SU-DHL-6 (cell line): ENCODE results near the gene PDE3B.

ENCODE experiments used
- H2AFZ ChIP-seq: fragments of 200-600 bp; sonication (generic); 2 replicates; pipeline ENCODE4 v1.6.1; 2014; ENCODE audit warnings: low read depth, mild to moderate bottlenecking, moderate library complexity, mixed read lengths, antibody characterized with exemption, low read length; ENCODE audit not compliant: severe bottlenecking
- H3F3A ChIP-seq: fragments of 200-600 bp; shearing (Covaris generic); 2 replicates; pipeline ENCODE4 v1.6.0; 2016; ENCODE audit warnings: antibody characterized with exemption, mild to moderate bottlenecking; ENCODE audit not compliant: insufficient read depth
- H3K27ac ChIP-seq: fragments of 200-600 bp; sonication (generic); 2 replicates; pipeline ENCODE4 v1.5.1; 2016; ENCODE audit warnings: low read depth, mild to moderate bottlenecking, low read length, moderate library complexity, mixed read lengths
- H3K27me3 ChIP-seq: fragments of 200-600 bp; sonication (generic), shearing (Covaris generic); 2 replicates; pipeline ENCODE4 v1.6.0; 2014; ENCODE audit warnings: mild to moderate bottlenecking, low read length
- H3K36me3 ChIP-seq: fragments of 200-600 bp; sonication (generic); 2 replicates; pipeline ENCODE4 v1.6.1; 2014; ENCODE audit warnings: mild to moderate bottlenecking, low read length, mixed read lengths
- H3K4me2 ChIP-seq: fragments of 300-600, 200-600 bp; shearing (Covaris generic), sonication (generic); 2 replicates; pipeline ENCODE4 v1.6.0; 2014; ENCODE audit warnings: low read length, low read depth, mild to moderate bottlenecking; ENCODE audit not compliant: poor library complexity, severe bottlenecking
- H3K4me3 ChIP-seq: fragments of 200-600 bp; sonication (generic); 2 replicates; pipeline ENCODE4 v1.5.1; 2014; ENCODE audit warnings: antibody characterized with exemption, low read length, mild to moderate bottlenecking, mixed read lengths; ENCODE audit not compliant: insufficient read depth, poor library complexity, severe bottlenecking
- H3K79me2 ChIP-seq: fragments of 200-600 bp; sonication (generic); 2 replicates; pipeline ENCODE4 v1.6.1; 2014; ENCODE audit warnings: mild to moderate bottlenecking, low read length, moderate library complexity; ENCODE audit not compliant: insufficient read depth
- H3K9ac ChIP-seq: fragments of 200-600 bp; sonication (generic); 2 replicates; pipeline ENCODE4 v1.7.0; 2014; ENCODE audit warnings: mild to moderate bottlenecking, low read length
- H3K9me2 ChIP-seq: fragments of 200-600 bp; sonication (generic); replicated peaks from 2 replicates; pipeline ENCODE4 v1.6.1; 2014; ENCODE audit warnings: low read length; ENCODE audit not compliant: insufficient read depth
- H3K9me3 ChIP-seq: fragments of 200-600 bp; sonication (generic); 2 replicates; pipeline ENCODE4 v1.6.1; 2014; ENCODE audit warnings: low read length, mixed read lengths; ENCODE audit not compliant: insufficient read depth
- H4K20me1 ChIP-seq: fragments of 200-600 bp; sonication (generic); 2 replicates; pipeline ENCODE4 v1.6.1; 2014; ENCODE audit warnings: low read depth, mild to moderate bottlenecking, antibody characterized with exemption, low read length, moderate library complexity, mixed read lengths
- CTCF ChIP-seq: fragments of 200-600 bp; sonication (generic); IDR thresholded peaks from one replicate; pipeline ENCODE4 v1.5.1; 2017; ENCODE audit warnings: antibody characterized with exemption, mild to moderate bottlenecking, low read length, moderate library complexity; ENCODE audit not compliant: insufficient read depth, poor library complexity, severe bottlenecking
- EZH2phosphoT487 ChIP-seq: fragments of 200-600 bp; sonication (generic), shearing (Covaris generic); conservative IDR thresholded peaks from 2 replicates; pipeline ENCODE4 v1.6.1; 2018; ENCODE audit warnings: mild to moderate bottlenecking, antibody characterized with exemption, low read length, moderate library complexity, mixed read lengths

Gene PDE3B

GRCh38 chr11:14907411-14908213, 264.0 kb downstream of the PDE3B start:
- Histone ChIP-seq H3K4me2 (peak overlapping the region; percentile 59), H3K9me2 (no peaks in the 10 kb centered on the region), H4K20me1 (no peaks in the 10 kb centered on the region), H3K79me2 (no peaks in the 10 kb centered on the region), H3K27ac (peak overlapping the region; percentile 91), H3K36me3 (0 out of 2 replicates have a peak, but pooled peaks cover 2% of the 10 kb centered on the region), H3K9me3 (no peaks in the 10 kb centered on the region), H3K4me3 (no peak overlapping the region), H3K27me3 (no peaks in the 10 kb centered on the region), H3K9ac (peak overlapping the region; percentile 9; the same call in 1 of the 2 replicates), H2AFZ (peak overlapping the region; percentile 45), H3F3A (peaks cover 22% of the 10 kb centered on the region)
- TF ChIP-seq EZH2phosphoT487 (no peak), CTCF (peak; percentile 99)

DNA sequence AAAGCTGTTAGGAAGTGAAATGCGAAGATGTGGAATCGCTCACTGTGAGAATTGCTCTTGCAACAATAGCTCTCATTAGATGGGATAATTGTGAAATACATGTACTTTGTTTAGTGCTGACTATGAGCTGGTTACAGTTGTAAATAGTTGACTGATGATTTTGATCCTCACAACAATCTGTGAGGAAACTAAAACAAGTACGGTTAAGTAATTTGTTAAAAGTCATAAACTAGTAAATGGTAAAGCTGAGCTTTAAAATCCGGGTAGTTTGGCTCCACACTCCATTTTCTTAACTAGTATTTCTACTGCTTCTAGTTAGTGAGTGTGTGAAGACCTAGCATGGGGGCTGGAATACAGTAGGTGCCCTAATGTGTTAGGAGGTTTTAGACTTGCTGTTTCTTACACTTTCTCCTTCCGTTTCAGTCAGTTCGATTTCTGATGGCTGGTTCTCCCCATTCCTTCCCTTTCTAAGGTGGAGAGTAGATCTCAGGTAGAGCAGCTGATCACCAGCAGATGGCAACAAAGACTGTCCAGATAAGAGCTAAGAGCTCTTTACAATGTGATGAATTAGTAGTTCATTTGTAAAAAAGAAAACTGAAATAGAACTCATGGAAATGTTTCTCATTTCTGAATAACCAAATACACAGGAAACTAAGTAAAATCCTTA, 264.7 kb downstream of the PDE3B start:
- Histone ChIP-seq H3K4me3 (no peak overlapping the region), H3K79me2 (no peaks in the 10 kb centered on the region), H3K9me3 (no peaks in the 10 kb centered on the region), H3K9ac (no peak overlapping the region), H3K27me3 (no peaks in the 10 kb centered on the region), H3K9me2 (no peaks in the 10 kb centered on the region), H2AFZ (peak overlapping the region; percentile 4), H3K4me2 (no peak overlapping the region), H3K36me3 (0 out of 2 replicates have a peak, but pooled peaks cover 2% of the 10 kb centered on the region), H4K20me1 (no peaks in the 10 kb centered on the region), H3F3A (peaks cover 22% of the 10 kb centered on the region), H3K27ac (no peak overlapping the region)
- TF ChIP-seq CTCF (peak; percentile 92), EZH2phosphoT487 (no peak)

DNA sequence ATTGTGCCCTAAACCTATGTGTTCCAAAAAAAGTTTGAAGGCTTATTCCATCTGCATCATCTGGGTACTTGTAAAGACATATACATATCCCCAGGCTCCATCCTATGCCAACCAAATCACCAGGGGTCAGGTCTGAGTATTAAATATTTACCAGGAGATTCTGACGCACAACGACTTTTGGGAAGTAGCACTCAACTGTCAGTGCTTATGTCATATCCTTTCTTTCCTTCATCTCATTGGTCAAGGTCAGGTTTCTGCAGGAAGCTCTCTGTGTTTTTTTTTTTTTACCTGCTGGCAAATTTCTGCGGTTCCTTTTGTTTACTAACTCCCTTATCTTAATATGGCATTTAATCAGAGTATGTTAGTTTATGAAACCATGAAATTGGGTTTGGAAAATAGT, 270.9 kb downstream of the PDE3B start:
- Histone ChIP-seq H3K9me2 (no peaks in the 10 kb centered on the region), H3K4me3 (no peak overlapping the region), H4K20me1 (no peaks in the 10 kb centered on the region), H3K27me3 (no peaks in the 10 kb centered on the region), H3K4me2 (no peak overlapping the region), H3K27ac (no peak overlapping the region), H3K9me3 (no peaks in the 10 kb centered on the region), H2AFZ (no peak overlapping the region), H3K36me3 (peaks cover 10% of the 10 kb centered on the region; the same call in 1 of the 2 replicates), H3K9ac (no peak overlapping the region), H3F3A (no peaks in the 10 kb centered on the region; the same call in 1 of the 2 replicates), H3K79me2 (no peaks in the 10 kb centered on the region)
- TF ChIP-seq EZH2phosphoT487: no peak
- TF ChIP-seq CTCF: no peak
